ENCODE data around the gene FLYWCH2. TPM values are rescaled to one million over a fixed set of nuclear protein-coding genes. Genes with fewer than 3 reads are reported as not detected.
A peak's percentile ranks its signal among the peaks of the same experiment; 100 is the strongest.

FLYWCH2 gene
- total RNA-seq, 4 donors from 2014 or later = 40.8 to 61.3 (median 53.1) TPM

- H3K9me3 ChIP-seq = no peaks in the 10 kb centered on the region
- H3K27me3 ChIP-seq = no peaks in the 10 kb centered on the region
- TF ChIP-seq, protein P1, sequence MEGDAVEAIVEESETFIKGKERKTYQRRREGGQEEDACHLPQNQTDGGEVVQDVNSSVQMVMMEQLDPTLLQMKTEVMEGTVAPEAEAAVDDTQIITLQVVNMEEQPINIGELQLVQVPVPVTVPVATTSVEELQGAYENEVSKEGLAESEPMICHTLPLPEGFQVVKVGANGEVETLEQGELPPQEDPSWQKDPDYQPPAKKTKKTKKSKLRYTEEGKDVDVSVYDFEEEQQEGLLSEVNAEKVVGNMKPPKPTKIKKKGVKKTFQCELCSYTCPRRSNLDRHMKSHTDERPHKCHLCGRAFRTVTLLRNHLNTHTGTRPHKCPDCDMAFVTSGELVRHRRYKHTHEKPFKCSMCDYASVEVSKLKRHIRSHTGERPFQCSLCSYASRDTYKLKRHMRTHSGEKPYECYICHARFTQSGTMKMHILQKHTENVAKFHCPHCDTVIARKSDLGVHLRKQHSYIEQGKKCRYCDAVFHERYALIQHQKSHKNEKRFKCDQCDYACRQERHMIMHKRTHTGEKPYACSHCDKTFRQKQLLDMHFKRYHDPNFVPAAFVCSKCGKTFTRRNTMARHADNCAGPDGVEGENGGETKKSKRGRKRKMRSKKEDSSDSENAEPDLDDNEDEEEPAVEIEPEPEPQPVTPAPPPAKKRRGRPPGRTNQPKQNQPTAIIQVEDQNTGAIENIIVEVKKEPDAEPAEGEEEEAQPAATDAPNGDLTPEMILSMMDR (IDR thresholded peaks at IDR 0.05) = no peak
- TF ChIP-seq POLR2A (IDR thresholded peaks at IDR 0.05) = no peak
- H3K4me1 ChIP-seq = peaks cover 0 to 15% (median 6%) of the 10 kb centered on the region in 4 donors
- DNase-seq = no peak
- no peak overlapping the region for H3K4me3 ChIP-seq
- H3K36me3 ChIP-seq = no peaks in the 10 kb centered on the region
- no peak overlapping the region for H3K27ac ChIP-seq
These were observed 19.5 kb downstream of the FLYWCH2 start for GRCh38 chr16:2902337-2903130.

GRCh38 chr16:2904100-2904921 is 21.3 kb downstream of the FLYWCH2 start:
- peak; percentile 69 to 91 (median 90) for DNase-seq
- TF ChIP-seq, protein P1 (IDR thresholded peaks at IDR 0.05) = peak; percentile 88 to 97 (median 92)
- TF ChIP-seq POLR2A (IDR thresholded peaks at IDR 0.05) = peak; percentile 38 to 65
- H3K4me1 ChIP-seq = peaks cover 0 to 15% (median 6%) of the 10 kb centered on the region in 4 donors
- no peaks in the 10 kb centered on the region for H3K27me3 ChIP-seq
- no peaks in the 10 kb centered on the region for H3K36me3 ChIP-seq
- H3K4me3 ChIP-seq = peak overlapping the region; percentile 55 to 94 (median 82)
- H3K27ac ChIP-seq = peak overlapping the region; percentile 83 to 96 (median 92)
- no peaks in the 10 kb centered on the region for H3K9me3 ChIP-seq

DNA sequence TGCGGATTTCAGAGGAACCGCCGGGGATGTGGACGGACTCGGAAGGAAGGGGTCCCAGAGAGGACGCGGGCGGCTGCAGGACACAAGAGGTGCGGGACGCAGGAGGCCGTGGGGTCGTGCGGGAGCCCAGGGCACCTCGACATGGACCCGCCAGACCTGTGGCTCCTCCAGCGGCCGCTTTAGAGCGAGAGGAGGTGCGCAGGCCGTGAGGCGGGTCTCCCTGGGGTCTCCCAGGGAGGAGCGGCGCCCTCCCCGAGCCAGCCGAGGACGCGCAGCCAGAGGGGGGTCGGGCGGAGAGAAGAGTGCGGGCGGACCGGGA is 21.9 kb downstream of the FLYWCH2 start:
- Histone ChIP-seq H3K4me3 (peak overlapping the region; percentile 55 to 94 (median 82)), H3K9me3 (no peaks in the 10 kb centered on the region), H3K4me1 (peaks cover 0 to 15% (median 6%) of the 10 kb centered on the region in 4 donors), H3K36me3 (no peaks in the 10 kb centered on the region), H3K27ac (peak overlapping the region; percentile 83 to 96 (median 92)), H3K27me3 (no peaks in the 10 kb centered on the region)
- no peak for TF ChIP-seq POLR2A (IDR thresholded peaks at IDR 0.05)
- TF ChIP-seq, protein P1 (IDR thresholded peaks at IDR 0.05) = no peak
- peak in 1 of 3 donors; percentile 55 for DNase-seq

DNA sequence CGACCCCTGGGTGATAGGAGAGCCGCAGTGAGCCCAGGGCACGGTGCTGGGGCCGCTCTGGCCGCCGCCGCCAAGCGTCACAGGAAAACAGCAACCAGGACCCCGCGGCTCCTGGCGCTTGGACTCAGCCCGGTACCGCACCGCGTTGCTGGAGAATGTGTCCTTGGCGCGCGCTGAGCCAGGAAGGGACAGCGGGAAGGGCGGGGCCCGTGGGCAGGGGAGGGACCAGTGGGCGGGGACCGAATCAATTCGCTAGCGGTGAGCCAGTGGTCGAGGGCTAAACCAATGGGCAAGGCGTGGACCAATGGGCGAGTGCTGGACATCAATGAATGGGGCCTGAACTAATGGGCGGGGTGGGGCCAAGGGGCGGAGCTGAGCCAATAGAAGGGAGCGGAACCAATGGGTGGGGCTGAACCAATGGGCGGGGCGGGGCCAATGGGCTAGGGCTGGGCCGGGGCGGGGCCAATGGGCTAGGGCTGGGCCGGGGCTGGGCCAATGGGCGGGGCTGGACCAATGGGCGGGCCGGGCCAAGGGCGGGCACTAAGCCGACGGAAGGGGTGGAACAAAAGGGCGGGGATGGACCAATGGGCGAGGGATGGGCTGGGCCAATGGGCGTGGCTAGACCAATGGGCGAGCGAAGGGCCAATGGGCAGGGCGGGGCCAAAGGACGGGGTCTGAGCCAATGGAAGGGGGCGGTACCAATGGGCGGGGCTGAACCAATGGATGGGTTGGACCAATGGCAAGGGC is 22.4 kb downstream of the FLYWCH2 start:
- Histone ChIP-seq H3K36me3 (no peaks in the 10 kb centered on the region), H3K4me1 (peaks cover 0 to 15% (median 6%) of the 10 kb centered on the region in 4 donors), H3K4me3 (peak overlapping the region; percentile 55 to 94 (median 82)), H3K27ac (peak overlapping the region; percentile 83 to 96 (median 92)), H3K27me3 (no peaks in the 10 kb centered on the region), H3K9me3 (no peaks in the 10 kb centered on the region)
- TF ChIP-seq, protein P1 (IDR thresholded peaks at IDR 0.05) = peak in 2 of 6 experiments; percentile 17 to 18
- TF ChIP-seq POLR2A (IDR thresholded peaks at IDR 0.05) = peak; percentile 97
- DNase-seq = peak; percentile 97 to 100 (median 99)

DNA sequence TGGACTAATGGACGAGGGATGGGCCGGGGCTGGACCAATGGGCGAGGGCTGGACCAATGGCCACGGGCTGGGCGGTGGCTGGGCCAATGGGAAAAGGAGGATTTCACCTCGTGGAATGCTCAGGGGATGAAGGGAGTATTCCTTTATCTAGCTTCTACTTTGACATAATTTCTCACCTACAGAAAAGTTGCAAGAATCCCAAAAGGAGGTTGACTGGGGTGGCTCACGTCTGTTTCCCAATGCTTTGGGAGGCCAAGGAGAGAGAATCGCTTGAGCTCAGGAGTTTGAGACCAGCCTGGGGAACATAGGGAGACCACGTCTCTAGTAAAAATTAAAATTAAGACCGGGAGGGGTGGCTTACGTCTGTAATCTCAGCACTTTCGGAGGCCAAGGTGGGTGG is 23.0 kb downstream of the FLYWCH2 start:
- peaks cover 0 to 15% (median 6%) of the 10 kb centered on the region in 4 donors for H3K4me1 ChIP-seq
- TF ChIP-seq, protein P1 (IDR thresholded peaks at IDR 0.05) = peak in 1 of 6 experiments; percentile 6
- TF ChIP-seq POLR2A (IDR thresholded peaks at IDR 0.05) = no peak
- peak overlapping the region in 1 of 4 donors; percentile 6 for H3K4me3 ChIP-seq
- peak overlapping the region in 2 of 4 donors; percentile 48 to 67 for H3K27ac ChIP-seq
- no peaks in the 10 kb centered on the region for H3K36me3 ChIP-seq
- DNase-seq = no peak
- H3K27me3 ChIP-seq = no peaks in the 10 kb centered on the region
- no peaks in the 10 kb centered on the region for H3K9me3 ChIP-seq

Data from Peyer's patch (tissue), 4 donors.